SK-N-DZ (cell line): ENCODE results near the gene ABCC3.
A peak's percentile ranks its signal among the peaks of the same experiment; 100 is the strongest.

Experiments
- DNase-seq: peaks from one replicate; pipeline ENCODE4 v3.0.0-alpha.2; 2015; ENCODE audit warnings: low spot score

Gene ABCC3

DNA sequence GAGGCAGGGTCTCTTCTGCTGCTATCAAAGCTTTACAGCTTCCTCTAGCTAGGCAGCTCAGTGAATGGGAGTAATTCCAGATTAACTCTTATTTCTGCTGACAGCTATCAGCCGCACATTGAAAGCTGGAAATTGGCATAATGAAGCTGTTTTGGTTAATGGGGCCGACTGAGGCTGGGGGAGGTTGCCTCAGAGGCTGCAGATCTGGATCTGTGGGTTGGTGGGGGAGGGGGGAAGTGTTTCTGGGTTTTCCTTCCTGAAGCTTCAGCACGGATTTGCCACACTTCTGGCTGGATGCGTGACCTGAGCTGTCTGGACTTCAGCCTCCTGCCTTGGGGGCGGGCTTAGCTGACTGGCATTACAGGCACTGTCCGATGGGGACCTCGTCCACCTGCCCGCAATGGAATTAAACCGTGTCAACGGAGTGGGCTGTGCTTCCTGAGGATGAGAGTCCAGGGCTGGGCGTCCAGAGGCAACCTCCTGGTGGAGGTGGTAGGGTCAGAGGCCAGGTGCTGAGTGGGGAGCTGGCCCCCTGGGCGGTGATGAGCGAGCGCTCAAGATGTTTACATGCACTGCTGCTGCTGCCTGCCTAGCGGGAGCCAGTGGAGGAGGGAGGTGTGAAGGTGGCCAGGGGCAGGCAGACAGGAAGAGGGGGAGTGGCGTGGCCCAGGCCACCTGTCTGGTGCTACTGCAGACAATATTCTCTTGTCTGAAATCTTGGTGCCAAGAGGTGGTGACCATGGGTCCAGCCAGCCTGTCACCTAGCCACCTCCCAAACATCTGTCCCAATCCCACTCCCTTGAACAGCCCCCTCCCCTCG, 6.7 kb upstream of the ABCC3 start:
- peak; percentile 40 for DNase-seq

GRCh38 chr17:50629902-50630301, 4.8 kb upstream of the ABCC3 start:
- DNase-seq = no peak

DNA sequence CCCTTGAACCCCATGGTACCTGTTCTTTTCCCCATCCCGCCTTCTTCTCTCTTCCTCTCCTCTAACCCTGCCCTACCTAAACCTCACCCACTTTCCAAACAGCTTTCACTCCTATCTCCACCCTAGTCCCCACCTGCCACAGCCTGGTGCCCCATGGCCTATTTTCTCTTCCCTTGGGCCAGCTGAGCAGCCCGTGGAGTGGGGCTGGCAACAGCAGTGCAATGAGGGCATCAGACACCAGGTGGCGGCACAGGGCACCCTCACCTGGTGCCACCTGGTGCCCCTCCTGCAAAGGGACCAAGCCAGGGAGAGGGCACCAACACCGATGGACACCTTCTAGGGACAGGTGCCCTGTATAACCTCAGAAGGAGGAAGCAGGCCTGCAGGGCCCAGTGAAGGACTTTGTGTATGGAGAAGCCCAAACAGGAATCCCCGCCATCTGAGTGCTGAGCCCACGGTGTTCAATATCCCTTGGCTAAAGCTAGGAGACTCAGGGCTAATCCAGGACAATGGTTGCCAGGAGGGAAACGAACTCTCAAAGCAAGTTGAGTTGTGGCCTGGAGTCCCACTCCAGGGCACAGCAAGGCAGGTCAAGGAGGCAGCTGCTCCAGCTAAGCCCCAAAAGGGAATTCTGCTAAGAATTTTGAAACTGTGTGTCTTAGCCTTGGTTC, 4.0 kb upstream of the ABCC3 start:
- DNase-seq = no peak

DNA sequence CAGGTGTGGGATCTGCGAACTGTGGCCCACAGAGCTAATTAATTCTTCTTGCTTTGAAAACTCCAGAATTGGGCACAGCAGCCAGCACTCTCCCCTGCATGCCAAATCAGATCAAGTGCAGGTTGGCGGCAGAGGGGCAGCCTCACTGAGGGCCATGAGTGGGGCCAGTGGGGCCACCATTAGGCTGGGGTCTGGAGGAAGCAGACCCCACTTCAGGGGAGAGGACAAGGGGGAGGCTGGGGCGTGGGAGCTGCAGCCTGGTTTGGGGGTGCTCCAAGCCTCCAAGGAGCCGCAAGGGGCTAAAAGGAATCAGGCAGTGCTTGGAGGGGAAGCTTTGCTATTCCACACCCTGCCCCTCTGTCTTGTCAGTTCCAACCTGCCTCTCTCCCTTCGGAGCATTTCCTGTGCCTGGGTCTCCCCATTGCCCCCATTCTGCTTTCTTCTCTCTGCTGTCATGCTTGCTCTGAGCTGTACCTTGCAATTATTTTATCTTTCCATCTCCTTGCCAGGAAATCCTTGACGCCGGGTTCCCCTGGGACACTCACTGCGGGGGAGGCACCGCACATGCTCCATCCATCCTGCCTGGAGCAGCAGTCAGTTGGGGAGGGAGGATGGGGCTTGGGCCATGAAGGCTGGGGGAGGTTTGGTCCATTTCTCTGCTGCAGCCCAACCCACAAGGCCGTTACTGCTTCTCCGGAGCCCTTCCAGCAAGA, 3.3 kb upstream of the ABCC3 start:
- DNase-seq = no peak

- no peak for DNase-seq
Measured at GRCh38 chr17:50631908-50632571, 2.6 kb upstream of the ABCC3 start.

- DNase-seq = no peak
Measured at GRCh38 chr17:50632637-50633036, 2.0 kb upstream of the ABCC3 start.

DNA sequence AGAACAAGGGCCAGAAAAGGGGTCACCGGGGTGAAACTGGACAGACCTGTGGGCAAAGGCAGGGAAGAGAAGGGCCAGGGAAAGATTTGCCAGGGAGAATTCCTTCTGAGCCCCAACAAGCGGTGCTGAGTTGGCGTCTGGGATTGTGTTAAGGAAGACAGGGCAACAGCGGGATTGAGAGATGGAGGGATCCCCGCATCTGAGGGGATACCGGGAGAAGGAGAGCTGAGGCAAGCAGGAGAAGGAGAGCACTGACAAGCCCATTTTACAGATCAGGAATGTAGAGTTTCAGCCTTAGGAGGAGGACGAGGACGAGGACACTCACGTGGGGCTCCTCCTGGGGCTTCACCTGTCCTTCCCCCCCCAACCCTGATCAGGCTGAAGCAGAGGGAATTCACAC, 998 bp upstream of the ABCC3 start:
- no peak for DNase-seq

- no peak for DNase-seq
Measured at GRCh38 chr17:50634915-50635731, 442 bp downstream of the ABCC3 start.

GRCh38 chr17:50635732-50635981, 976 bp downstream of the ABCC3 start:
- DNase-seq = no peak

- DNase-seq = no peak
Measured at GRCh38 chr17:50635982-50636803, 1.5 kb downstream of the ABCC3 start.

- no peak for DNase-seq
Measured at GRCh38 chr17:50636804-50637195, 2.1 kb downstream of the ABCC3 start.

DNA sequence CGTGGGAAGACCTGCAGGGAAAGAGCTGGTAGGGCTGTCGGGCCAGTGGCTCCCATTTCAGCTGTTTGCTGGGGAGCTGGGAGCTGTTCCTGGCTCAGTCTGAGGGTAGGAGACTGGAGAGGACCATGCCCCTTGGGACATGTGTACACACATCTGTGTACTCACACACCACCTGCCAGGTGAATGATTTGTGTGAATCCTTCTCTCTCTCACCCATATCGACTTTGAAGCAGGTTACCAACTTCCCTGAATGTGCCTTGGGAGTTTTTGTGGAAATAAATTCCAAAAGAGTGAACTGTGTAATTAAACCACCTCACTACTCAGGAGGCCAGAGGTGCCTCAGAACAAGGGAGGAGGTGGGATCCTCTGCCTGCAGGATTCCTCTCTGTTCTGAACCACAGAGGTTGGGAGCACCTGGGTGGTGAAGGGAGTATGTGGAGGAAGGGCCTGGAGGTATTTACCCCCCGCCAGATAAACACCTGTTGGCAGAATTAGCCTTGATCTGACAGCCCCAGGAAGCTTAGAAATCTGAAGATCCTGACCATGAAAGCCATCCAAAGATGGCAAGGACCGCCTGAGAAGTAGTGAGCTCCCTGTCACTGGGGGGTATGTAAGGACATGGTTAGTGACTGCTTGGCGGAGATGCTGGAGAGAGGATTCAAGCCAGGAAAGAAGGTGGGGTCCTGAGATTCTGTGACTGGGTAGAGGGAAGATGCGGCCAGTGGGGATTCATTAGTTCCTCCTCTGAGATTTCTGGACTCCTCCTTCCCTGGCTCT, 3.3 kb downstream of the ABCC3 start:
- DNase-seq = no peak

GRCh38 chr17:50638606-50638965, 3.9 kb downstream of the ABCC3 start:
- no peak for DNase-seq

GRCh38 chr17:50638966-50639713, 4.5 kb downstream of the ABCC3 start:
- no peak for DNase-seq

- no peak for DNase-seq
Measured at GRCh38 chr17:50640686-50641351, 6.1 kb downstream of the ABCC3 start.

GRCh38 chr17:50641357-50641756, 6.7 kb downstream of the ABCC3 start:
- no peak for DNase-seq

GRCh38 chr17:50642071-50642721, 7.5 kb downstream of the ABCC3 start:
- no peak for DNase-seq
